GM12801 (cell line): Measurements from ENCODE around the gene IDH2.

ENCODE experiments used
- TF ChIP-seq, protein P1 (sequence below): IDR thresholded peaks from one replicate; pipeline ENCODE4 v1.5.1; 2011; ENCODE audit warnings: control low read depth; ENCODE audit not compliant: insufficient read length; ENCODE audit errors: extremely low read depth

IDH2 gene

GRCh38 chr15:90084876-90085423 is 17.3 kb downstream of the IDH2 start:
- TF ChIP-seq, protein P1, sequence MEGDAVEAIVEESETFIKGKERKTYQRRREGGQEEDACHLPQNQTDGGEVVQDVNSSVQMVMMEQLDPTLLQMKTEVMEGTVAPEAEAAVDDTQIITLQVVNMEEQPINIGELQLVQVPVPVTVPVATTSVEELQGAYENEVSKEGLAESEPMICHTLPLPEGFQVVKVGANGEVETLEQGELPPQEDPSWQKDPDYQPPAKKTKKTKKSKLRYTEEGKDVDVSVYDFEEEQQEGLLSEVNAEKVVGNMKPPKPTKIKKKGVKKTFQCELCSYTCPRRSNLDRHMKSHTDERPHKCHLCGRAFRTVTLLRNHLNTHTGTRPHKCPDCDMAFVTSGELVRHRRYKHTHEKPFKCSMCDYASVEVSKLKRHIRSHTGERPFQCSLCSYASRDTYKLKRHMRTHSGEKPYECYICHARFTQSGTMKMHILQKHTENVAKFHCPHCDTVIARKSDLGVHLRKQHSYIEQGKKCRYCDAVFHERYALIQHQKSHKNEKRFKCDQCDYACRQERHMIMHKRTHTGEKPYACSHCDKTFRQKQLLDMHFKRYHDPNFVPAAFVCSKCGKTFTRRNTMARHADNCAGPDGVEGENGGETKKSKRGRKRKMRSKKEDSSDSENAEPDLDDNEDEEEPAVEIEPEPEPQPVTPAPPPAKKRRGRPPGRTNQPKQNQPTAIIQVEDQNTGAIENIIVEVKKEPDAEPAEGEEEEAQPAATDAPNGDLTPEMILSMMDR = no peak

- TF ChIP-seq, protein P1 = no peak
These were observed 18.2 kb downstream of the IDH2 start for GRCh38 chr15:90083954-90084607.

DNA sequence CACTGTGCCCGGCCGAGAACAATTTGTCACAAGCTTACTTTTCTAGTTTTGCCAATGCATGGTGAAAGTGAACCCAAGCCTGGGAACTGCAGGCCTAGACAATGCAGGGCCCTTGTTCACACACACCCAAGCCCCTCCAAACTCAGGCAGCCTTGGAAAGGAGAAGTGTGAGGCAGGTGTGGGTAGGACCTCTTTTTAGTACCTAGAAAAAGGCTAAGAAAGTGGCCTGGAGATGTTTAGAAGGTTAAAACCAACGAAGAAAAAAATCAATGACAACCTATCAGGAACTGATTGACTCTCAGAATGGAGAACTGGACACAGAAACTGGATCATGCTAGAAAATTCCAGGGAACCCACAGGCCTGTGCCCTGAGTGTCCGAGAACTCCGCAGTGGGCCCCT is 18.8 kb downstream of the IDH2 start:
- TF ChIP-seq, protein P1 = no peak

DNA sequence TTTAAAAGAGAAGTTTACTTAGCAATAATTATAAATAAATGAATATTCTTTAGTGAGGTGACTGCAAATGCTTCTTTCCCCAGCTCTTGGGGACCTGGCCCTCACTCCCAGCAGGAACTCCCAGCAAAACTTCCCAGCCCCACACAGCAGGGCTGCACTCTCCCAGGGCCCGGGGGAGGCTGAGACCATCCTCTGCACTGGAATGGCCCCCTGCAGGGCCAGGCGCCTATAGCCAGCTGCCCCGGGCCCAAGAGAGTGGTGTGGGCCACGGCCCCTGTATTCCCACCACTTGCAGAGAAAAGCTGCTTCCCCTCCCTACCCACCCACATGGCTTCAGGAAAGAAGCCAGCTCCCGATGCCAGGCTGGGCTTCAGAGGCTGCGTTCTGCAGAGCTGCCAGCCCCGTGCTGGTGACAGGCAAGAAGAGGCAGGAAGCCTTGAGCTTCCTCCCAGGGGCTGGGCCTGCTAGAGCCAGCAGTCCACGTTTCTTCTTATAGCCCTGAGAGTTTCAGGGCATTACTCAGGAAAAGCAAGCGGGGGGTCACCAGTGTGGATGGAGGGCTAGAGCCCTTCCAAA is 20.0 kb downstream of the IDH2 start:
- TF ChIP-seq, protein P1 = no peak

GRCh38 chr15:90080818-90081393 is 21.4 kb downstream of the IDH2 start:
- TF ChIP-seq, protein P1 = no peak

DNA sequence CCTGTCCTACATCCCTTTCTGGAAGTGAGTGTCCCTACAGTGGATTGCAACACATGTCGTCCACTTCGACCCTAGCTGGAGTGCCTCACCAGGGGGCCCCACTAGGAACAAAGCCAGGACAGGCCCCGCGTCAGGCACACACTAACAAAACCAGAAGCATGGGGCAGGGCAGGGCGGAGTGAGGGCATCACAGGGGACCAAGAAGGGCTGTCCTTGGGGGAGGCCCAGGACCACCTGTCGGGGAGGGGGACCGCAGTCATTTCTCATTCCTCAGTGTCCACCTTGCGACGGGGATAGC is 21.9 kb downstream of the IDH2 start:
- TF ChIP-seq, protein P1 = no peak

DNA sequence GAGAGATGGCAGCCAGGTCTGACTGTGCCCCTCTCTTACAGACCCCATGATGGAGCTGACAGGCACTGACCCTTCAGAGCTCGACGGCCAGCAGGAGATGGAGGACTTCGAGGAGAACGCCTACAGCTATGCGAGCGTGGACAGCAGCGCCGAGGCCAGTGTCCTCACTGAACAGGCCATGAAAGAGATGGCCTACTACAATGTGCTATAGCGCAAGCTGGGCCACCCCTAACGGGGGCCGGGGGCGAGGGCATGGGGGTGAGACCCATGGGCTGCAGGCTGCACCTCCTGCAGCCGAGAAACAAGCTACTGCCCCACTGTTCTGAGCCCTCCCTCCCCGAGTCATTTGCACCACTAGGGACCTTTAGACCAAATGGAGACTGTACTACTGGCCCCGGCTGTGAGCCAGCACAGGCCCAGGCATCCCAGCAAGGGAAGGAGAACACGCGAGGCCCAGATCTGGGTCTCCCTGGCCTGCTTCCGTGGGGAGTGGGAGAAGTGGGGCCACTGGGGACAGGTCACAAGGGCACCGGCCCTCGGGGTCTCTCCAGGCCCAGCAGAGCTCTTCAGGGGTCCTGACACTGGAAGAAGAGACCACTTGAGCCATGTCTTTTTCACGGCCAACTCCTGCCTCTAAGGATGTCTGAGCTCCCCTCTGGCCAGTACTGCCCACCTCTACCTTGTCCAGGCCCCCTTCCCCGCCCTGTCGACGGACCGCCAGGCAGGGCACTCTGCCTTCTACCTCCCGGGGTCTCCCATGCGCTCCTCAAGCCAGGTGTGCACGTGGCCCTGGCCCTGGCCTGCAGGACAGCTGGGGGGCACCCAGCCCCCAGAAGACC is 22.4 kb downstream of the IDH2 start:
- TF ChIP-seq, protein P1 = no peak
